GM20431 (cell line): ENCODE results near the gene INPP4A.

Experiments used
- in situ Hi-C: fragments of 300-500 bp; cut with MseI, MboI; formaldehyde crosslinking; loops from one replicate; pipeline ENCODE4 v1.15.0; 2020; ENCODE audit warnings: low sequenced_read_pairs; ENCODE audit not compliant: unreplicated experiment

Gene INPP4A

GRCh38 chr2:98605076-98605475 lies 160.4 kb downstream of the INPP4A start:
- in situ Hi-C loops: no loop called here

- in situ Hi-C loops: no loop called here
These were observed 161.8 kb downstream of the INPP4A start for GRCh38 chr2:98606431-98606830.

- in situ Hi-C loops: no loop called here
These were observed 162.4 kb downstream of the INPP4A start for GRCh38 chr2:98607104-98607503.

- in situ Hi-C loops: no loop called here
These were observed 163.1 kb downstream of the INPP4A start for GRCh38 chr2:98607741-98608115.

GRCh38 chr2:98608116-98608961 lies 163.7 kb downstream of the INPP4A start, which contains the start of the genes COA5 and UNC50:
TSS of gene COA5 (minus strand) at chr2:98608512. CDS start at chr2:98608405, 107 bp downstream.
TSS of gene UNC50 (plus strand) at chr2:98608589. CDS start at chr2:98609760, 1,171 bp downstream.
- in situ Hi-C loops: no loop called here

GRCh38 chr2:98608962-98609604 lies 164.4 kb downstream of the INPP4A start:
- in situ Hi-C loops: no loop called here

- in situ Hi-C loops: no loop called here
These were observed 169.5 kb downstream of the INPP4A start for GRCh38 chr2:98614024-98614739.

GRCh38 chr2:98615481-98615880 lies 170.8 kb downstream of the INPP4A start:
- in situ Hi-C loops: no loop called here

GRCh38 chr2:98617149-98617548 lies 172.5 kb downstream of the INPP4A start:
- in situ Hi-C loops: no loop called here

GRCh38 chr2:98623657-98624056 lies 179.0 kb downstream of the INPP4A start:
- in situ Hi-C loops: no loop called here

- in situ Hi-C loops: loop anchor here (25.0 kb wide), 1 partner anchor 430 kb away; no protein-coding TSS in a partner anchor
These were observed 187.7 kb downstream of the INPP4A start for GRCh38 chr2:98632351-98632750.

- in situ Hi-C loops: loop anchor here (25.0 kb wide), 1 partner anchor 428 kb away; no protein-coding TSS in a partner anchor
These were observed 189.9 kb downstream of the INPP4A start for GRCh38 chr2:98634406-98635092.

- in situ Hi-C loops: loop anchor here (25.0 kb wide), 1 partner anchor 425 kb away; no protein-coding TSS in a partner anchor
These were observed 192.9 kb downstream of the INPP4A start for GRCh38 chr2:98637401-98638147.

GRCh38 chr2:98643496-98644100 lies 198.9 kb downstream of the INPP4A start:
- in situ Hi-C loops: loop anchor here (10.0 to 25.0 kb wide), 2 partner anchors 201 to 419 kb away; no protein-coding TSS in a partner anchor
